Measurements from ENCODE around the gene ZNF331.

Gene ZNF331

DNA sequence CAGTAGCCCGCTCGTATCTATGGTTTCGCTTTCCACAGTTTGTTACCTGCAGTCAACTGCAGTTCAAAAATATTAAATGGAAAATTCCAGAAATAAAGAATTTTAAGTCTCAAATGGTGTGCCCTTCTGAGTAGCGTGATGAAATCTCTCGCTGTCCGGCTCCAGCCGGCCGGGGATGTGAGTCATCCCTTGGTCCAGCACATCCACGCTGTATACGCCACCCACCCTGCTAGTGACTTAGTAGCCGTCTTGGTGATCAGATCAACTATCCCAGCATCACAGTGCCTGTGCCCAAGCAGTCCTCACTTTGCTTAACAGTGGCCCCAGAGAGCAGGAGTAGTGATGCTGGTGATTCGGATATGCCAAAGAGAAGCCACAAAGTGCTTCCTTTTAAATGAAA is 40.0 kb downstream of the ZNF331 start:
- DNase-seq = no peak

DNA sequence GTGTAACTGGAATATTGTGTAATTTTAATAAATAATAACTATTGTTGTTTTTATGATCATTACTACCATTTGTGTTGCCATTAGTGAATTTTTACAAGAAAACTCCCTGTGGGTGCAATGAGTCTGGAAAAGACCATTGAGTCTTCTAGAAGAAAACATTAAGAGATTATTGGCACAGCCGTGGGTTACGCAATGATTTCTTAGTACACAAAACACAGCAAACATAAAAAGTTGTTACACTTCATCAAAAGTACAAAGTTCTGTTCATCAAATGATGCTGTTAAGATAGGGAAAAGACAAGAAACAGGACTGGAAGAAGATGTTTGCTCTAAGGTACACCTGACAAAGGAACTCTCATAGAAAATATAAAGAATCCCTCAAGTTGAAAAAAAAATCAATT is 41.6 kb downstream of the ZNF331 start:
- no peak for DNase-seq

GRCh38 chr19:53580871-53581835 is 43.2 kb downstream of the ZNF331 start:
- DNase-seq = no peak

- no peak for DNase-seq
These were observed 43.9 kb downstream of the ZNF331 start for GRCh38 chr19:53581871-53582279.

- no peak for DNase-seq
These were observed 45.2 kb downstream of the ZNF331 start for GRCh38 chr19:53583181-53583580.

DNA sequence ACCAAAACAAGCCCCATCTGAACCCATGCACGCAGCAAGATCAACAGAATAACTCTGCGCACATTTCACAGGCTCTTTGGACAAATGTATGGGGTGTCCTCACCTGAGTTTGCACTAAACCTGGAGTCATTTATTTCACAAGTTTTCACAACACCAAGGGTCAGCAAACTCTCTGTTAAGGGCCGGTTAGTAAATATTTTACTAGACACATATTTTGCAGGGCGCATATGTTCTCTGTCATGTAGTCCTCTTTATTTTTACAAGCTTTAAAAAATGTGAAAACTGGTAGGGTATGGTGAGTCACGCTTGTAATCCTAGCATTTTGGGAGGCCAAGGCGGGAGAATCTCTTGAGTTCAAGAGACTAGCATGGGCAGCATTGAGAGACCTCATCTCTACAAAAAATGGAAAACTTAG is 48.3 kb downstream of the ZNF331 start:
- no peak for DNase-seq

- DNase-seq = no peak
These were observed 57.0 kb downstream of the ZNF331 start for GRCh38 chr19:53594811-53595509.

- DNase-seq = no peak
These were observed 57.5 kb downstream of the ZNF331 start for GRCh38 chr19:53595510-53595867.

DNA sequence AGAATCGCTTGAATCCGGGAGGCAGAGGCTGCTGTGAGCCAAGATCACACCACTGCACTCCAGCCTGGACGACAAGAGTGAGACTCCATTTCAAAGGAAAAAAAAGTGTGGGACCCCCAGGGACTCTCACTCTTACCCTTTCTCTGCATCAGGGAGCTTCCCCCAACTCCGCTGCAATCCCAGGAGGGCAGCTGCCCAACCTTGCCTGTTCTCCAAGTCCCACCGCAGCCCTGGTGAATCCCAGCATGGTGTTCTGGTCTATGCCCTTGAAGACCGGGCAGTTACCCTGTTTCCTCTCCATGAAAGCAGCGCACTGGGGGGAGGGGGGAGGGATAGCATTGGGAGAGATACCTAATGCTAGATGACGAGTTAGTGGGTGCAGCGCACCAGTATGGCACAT is 58.1 kb downstream of the ZNF331 start:
- DNase-seq = no peak

DNA sequence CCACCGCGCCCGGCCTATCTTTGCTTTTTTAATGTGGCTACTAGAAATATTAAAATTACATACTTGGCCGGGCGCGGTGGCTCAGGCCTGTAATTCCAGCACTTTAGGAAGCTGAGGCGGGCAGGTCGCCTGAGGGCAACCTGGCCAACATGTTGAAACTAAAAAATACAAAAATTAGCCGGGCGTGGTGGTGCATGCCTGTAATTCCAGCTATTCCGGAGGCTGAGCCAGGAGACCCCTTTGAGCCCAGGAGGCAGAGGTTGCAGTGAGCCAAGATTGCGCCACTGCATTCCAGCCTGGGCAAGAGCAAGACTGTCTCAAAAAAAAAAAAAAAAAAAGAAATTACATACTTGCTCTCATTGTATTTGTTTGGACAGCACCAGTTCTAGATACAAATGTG is 59.1 kb downstream of the ZNF331 start:
- no peak for DNase-seq

GRCh38 chr19:53598361-53598760 is 60.4 kb downstream of the ZNF331 start:
- DNase-seq = no peak

DNA sequence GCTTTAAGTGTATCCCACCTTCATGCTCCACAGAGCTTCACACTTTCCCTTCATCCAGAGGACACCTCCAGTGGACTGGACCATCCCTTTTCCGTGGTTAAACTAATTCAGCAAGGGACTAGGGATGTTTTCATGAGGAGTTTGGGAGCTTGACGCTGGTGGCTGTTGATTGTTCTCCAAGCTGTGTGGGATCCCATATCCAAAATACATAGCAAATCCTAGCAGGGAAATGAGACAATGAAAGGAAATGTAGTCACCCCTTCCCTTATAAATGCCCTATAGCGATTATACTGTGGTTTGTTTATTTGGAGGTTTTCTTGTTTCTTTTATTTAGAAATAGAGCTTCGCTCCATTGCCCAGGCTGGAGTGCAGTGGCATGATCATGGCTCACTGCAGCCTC is 62.3 kb downstream of the ZNF331 start:
- no peak for DNase-seq

DNA sequence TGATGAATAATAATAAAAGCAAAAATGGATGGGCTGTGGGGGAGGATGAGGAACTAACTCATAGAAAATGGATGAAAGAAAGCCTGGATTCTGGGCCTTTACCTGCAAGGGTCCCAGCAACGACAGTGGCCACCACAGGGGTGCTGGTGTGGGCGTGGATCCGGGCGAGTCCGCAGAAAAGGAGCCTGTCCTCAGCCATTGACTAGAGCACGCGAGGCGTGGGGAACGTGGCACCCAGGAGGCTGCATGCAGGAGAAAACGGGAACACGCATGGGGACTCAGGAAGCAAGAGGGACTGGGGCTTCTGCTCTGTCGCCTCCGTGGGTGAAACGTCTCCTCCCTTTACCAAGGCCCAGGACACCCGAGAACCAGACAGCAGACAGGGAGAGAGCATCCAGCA is 68.1 kb downstream of the ZNF331 start:
- no peak for DNase-seq

DNA sequence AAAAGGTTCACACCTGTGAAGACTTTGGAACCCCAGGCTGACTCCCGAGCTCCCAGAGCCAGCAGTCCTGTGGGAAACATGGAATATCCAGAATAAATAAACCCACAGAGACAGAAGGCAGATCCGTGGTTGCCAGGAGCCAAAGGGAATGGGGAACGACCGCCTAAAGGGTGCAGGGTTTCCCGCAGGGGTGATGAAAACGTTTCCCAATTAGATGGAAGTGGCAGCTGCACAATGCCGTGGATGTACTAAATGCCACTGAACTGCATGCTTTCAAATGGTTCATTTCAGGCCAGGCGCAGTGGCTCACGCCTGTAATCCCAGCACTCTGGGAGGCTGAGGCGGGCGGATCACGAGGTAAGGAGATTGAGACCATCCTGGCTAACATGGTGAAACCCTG is 70.4 kb downstream of the ZNF331 start:
- no peak for DNase-seq

DNA sequence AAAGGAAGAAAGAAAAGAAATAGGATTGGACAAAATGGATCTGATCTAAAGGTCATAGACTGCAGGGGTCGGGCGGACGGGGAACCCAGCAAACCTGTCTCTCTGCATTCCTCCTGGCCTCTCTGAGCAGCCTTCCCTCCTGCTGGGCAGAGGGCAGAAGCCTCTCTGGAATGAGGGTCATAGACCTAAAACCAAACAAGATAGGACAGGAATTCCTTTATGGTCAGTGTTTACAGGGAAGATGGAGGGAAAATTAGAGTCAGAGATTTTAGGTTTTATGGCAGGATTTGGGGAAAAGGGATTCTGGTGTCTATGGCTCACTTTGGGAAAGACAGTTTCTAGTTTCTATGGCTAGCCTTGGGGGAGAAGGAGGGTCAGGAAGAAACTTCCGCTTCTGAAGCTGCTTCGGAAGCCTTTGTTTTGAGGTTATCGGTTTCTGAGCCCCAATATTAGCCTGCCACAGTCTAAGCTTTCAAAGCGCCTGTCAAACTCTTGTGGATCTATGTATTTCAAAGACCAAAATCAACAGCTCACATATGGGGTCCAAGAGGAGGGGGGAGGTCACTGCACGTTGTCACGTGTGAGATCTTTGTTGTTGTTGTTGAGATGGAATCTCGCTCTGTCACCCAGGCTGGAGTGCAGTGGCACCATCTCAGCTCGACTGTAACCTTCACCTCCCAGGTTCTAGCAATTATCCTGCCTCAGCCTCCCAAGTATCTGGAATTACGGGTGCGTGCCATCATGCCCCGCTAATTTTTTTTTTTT is 75.0 kb downstream of the ZNF331 start:
- no peak for DNase-seq

DNA sequence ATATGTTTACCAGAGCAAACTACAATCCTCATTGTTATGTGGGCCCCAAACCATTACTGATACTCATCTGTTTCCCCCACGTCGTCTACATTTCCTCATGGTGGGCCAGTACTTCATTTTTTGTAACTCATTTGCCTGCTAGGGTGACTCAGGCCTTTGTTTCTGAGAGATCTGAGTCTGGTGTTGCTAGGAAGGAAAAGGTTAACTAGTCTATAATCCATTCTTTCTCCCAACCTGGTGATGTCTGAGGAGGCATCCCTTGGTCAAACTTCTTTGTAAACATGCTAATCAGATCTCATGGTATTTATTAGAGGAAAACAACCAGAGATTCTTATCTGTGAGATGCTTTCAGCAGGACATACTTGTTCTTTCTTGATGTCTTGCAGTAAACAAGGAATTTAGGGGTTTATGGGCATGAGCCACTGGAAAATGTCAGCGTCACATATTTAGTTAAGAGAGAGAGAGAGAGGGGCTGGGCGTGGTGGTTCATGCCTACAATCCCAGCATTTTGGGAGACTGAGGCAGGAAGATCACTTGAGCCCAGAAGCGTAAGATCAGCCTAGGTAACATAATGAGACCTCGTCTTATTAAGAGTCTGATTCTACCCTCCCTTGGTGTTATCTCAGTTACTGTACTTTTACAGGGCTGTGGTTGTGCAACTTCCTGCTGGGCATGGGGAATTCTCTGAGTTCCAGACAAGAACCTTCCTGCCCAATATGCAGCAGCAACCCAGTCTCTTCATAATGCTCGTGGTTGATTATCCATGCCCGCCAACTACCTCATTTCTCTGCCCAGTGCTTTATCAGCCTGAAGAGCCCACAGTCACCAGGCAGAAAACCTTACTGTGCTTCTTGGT is 84.2 kb downstream of the ZNF331 start:
- no peak for DNase-seq

- no peak for DNase-seq
These were observed 87.0 kb downstream of the ZNF331 start for GRCh38 chr19:53624771-53625545.

DNA sequence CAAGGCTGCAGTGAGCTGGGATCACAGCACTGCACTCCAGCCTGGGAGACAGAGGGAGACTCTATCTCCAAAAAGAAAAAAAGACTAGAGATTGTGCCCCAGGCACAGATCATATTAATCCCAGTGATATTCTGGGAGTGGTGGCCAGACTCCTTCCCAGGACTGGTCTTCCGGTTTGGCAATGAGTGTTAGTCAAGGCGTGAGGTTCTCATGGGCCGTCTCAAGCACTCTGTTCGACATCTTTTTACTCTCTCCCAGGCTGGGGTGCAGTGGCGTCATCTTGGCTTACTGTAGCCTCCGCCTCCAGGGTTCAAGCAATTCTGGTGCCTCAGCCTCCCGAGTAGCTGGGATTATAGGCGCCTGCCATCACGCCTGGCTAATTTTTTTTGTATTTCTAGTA is 88.5 kb downstream of the ZNF331 start:
- no peak for DNase-seq

GRCh38 chr19:53626976-53627375 is 89.0 kb downstream of the ZNF331 start:
- DNase-seq = no peak

Data from stimulated activated CD4-positive, alpha-beta T cell treated with anti-CD3 and anti-CD28 coated beads, Interleukin-12 subunit alpha, Interleukin-12 subunit beta, amount 100 ng/mL, for 4 hours (primary cell).